ENCODE data around the gene VAC14. TPM values are rescaled to one million over a fixed set of nuclear protein-coding genes. Genes with fewer than 3 reads are reported as not detected.

The VAC14 gene
- total RNA-seq, 1 experiment from 2014 or later = 35.3 TPM

DNA sequence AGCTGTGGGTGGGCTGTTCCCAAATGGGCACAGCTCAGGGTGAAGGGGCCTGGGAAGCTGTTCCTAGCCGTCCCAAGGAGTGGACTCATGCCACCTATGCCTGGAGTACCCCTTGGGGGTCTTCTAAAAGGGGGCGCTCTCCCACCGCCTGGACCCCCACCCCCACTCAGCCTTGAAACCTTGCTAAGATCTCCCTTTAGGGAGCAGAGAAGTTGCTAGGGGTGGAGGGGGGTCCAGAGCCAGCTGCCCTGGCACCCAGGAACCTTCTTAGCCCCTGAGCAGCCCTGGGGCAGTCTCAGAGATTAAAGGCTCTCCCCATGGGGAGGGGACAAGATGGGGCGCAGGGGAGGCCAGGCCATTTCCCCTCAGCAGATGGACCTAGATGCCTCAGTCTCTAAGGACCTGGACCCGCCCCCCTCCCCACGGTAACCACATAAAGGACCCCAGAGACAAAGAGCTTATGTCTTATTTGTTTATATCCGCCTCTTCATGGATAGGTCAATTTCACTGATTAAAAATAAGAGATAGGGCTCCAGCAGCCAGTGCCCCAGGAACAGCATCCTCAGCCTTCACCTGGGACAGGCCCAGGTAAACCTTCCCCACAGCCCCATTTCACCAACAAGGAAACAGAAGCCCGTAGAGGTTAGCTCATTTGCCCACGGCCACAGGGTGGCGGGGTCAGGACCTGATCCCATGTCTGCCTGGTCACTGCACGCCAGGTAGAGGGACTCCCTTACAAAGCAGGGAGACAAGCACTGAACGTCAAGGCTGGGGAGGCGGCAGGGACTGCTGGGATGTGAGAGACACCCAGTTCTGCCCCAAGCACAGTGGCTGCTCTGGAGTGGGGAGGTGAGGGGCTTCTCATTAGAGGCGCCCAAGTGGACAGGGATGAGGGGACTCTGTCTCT, 118.5 kb downstream of the VAC14 start:
- no peak overlapping the region for H3K9ac ChIP-seq (ENCODE audit: low read length)
- H3K4me1 ChIP-seq (ENCODE audit: control insufficient read depth in 1 of 2, insufficient read depth in 2 of 2, low read length in 2 of 2) = peaks cover 19 to 30% of the 10 kb centered on the region in 2 experiments
- H3K36me3 ChIP-seq (ENCODE audit: control insufficient read depth in 1 of 2, insufficient read depth in 2 of 2, low read length in 2 of 2) = peaks cover 8 to 21% of the 10 kb centered on the region in 2 experiments; a peak in 2 of 4 replicates
- ChIA-PET RAD21 (ENCODE audit: low non-redundant PET in 1 of 2, low total read pairs in 2 of 2, uncharacterized antibody in 2 of 2, unreplicated experiment in 2 of 2) (no interaction called here), POLR2A (no interaction called here), CTCF (interaction anchor here (1.5 kb wide), 1 partner anchor 88 kb away, joined by 4 read pairs; no protein-coding TSS in a partner anchor)
- peaks cover 54% of the 10 kb centered on the region for H3K79me2 ChIP-seq (ENCODE audit: insufficient read depth, low read length)
- no peaks in the 10 kb centered on the region for H3K27me3 ChIP-seq (ENCODE audit: insufficient read depth, low read length)
- no TSS peak for BruUV-seq (replicated peaks)
- no peaks in the 10 kb centered on the region for H3K9me3 ChIP-seq (ENCODE audit: control insufficient read depth in 1 of 2, insufficient read depth in 1 of 2, low read depth in 1 of 2, low read length in 2 of 2)
- no peak for DNase-seq (ENCODE audit: low read depth, low spot score)
- no peak overlapping the region for H3K4me3 ChIP-seq (replicated peaks in 1 of 2; ENCODE audit: low read depth in 1 of 2, low read length in 2 of 2)
- intact Hi-C loops (cut with micrococcal nuclease) = no loop called here
- H3K9me2 ChIP-seq (ENCODE audit: insufficient read depth) = no peaks in the 10 kb centered on the region
- no peak for TF ChIP-seq FOSL1 (IDR thresholded peaks at IDR 0.05; ENCODE audit: low read depth)
- H3K27ac ChIP-seq (ENCODE audit: low read depth, low read length) = no peak overlapping the region; the same call in 1 of the 2 replicates
- H4K20me1 ChIP-seq (ENCODE audit: insufficient read depth) = no peaks in the 10 kb centered on the region
- ATAC-seq = no peak
- no peak overlapping the region for H2AFZ ChIP-seq (ENCODE audit: low read depth, low read length, poor library complexity, severe bottlenecking)
- H3K4me2 ChIP-seq (ENCODE audit: low read length) = no peak overlapping the region

- RAD21 ChIA-PET (ENCODE audit: low non-redundant PET in 1 of 2, low total read pairs in 2 of 2, uncharacterized antibody in 2 of 2, unreplicated experiment in 2 of 2) = no interaction called here
- H3K4me3 ChIP-seq (replicated peaks in 1 of 2; ENCODE audit: low read depth in 1 of 2, low read length in 2 of 2) = no peak overlapping the region
- POLR2A ChIA-PET = no interaction called here
- no TSS peak for BruUV-seq (replicated peaks)
- CTCF ChIA-PET = interaction anchor here (0.5 to 3.4 kb wide), 3 partner anchors 89 to 272 kb away, joined by 3 to 19 read pairs (median 4); no protein-coding TSS in a partner anchor
- no peak for DNase-seq (ENCODE audit: low read depth, low spot score)
- peaks cover 13 to 21% of the 10 kb centered on the region in 2 experiments; a peak in 3 of 4 replicates for H3K36me3 ChIP-seq (ENCODE audit: control insufficient read depth in 1 of 2, insufficient read depth in 2 of 2, low read length in 2 of 2)
- no peaks in the 10 kb centered on the region for H3K9me3 ChIP-seq (ENCODE audit: control insufficient read depth in 1 of 2, insufficient read depth in 1 of 2, low read depth in 1 of 2, low read length in 2 of 2)
- H2AFZ ChIP-seq (ENCODE audit: low read depth, low read length, poor library complexity, severe bottlenecking) = no peak overlapping the region
- intact Hi-C loops (cut with micrococcal nuclease) = no loop called here
- H3K4me2 ChIP-seq (ENCODE audit: low read length) = no peak overlapping the region
- H3K9ac ChIP-seq (ENCODE audit: low read length) = no peak overlapping the region
- no peaks in the 10 kb centered on the region for H4K20me1 ChIP-seq (ENCODE audit: insufficient read depth)
- H3K27me3 ChIP-seq (ENCODE audit: insufficient read depth, low read length) = no peaks in the 10 kb centered on the region
- peaks cover 54% of the 10 kb centered on the region for H3K79me2 ChIP-seq (ENCODE audit: insufficient read depth, low read length)
- H3K27ac ChIP-seq (ENCODE audit: low read depth, low read length) = no peak overlapping the region; the same call in 1 of the 2 replicates
- no peak for ATAC-seq
- TF ChIP-seq SP1 (IDR thresholded peaks at IDR 0.05; ENCODE audit: low read depth) (no peak), JUND (IDR thresholded peaks at IDR 0.05) (no peak), CEBPB (IDR thresholded peaks at IDR 0.05; ENCODE audit: low read depth) (no peak), EZH2 (IDR thresholded peaks at IDR 0.05) (no peak), ZFX (IDR thresholded peaks at IDR 0.05) (no peak; the same call in 1 of the 2 replicates), ATF3 (IDR thresholded peaks at IDR 0.05) (no peak)
- peaks cover 10 to 21% of the 10 kb centered on the region in 2 experiments for H3K4me1 ChIP-seq (ENCODE audit: control insufficient read depth in 1 of 2, insufficient read depth in 2 of 2, low read length in 2 of 2)
- no peaks in the 10 kb centered on the region for H3K9me2 ChIP-seq (ENCODE audit: insufficient read depth)
Observed at GRCh38 chr16:70681382-70682238, 119.3 kb downstream of the VAC14 start.
